ENCODE measurements around the gene PLA2G4B. TPM values are rescaled to one million over a fixed set of nuclear protein-coding genes. Genes with fewer than 3 reads are reported as not detected.

PLA2G4B gene
- total RNA-seq, 1 donor from 2014 or later, result 6.9 TPM

GRCh38 chr15:41866263-41866703, 27.6 kb downstream of the PLA2G4B start:
- Mint-ChIP-seq H3K27me3 (ENCODE audit: unreplicated experiment) (no peaks in the 10 kb centered on the region), H3K27ac (ENCODE audit: unreplicated experiment) (no peak overlapping the region), H3K36me3 (ENCODE audit: unreplicated experiment) (no peaks in the 10 kb centered on the region), H3K4me3 (ENCODE audit: unreplicated experiment) (no peak overlapping the region), H3K4me1 (ENCODE audit: unreplicated experiment) (no peaks in the 10 kb centered on the region), H3K9me3 (ENCODE audit: unreplicated experiment) (no peaks in the 10 kb centered on the region)
- TF ChIP-seq CTCF (IDR thresholded peaks at IDR 0.05), result no peak
- no peak for DNase-seq (ENCODE audit: extremely low spot score, unreplicated experiment)

DNA sequence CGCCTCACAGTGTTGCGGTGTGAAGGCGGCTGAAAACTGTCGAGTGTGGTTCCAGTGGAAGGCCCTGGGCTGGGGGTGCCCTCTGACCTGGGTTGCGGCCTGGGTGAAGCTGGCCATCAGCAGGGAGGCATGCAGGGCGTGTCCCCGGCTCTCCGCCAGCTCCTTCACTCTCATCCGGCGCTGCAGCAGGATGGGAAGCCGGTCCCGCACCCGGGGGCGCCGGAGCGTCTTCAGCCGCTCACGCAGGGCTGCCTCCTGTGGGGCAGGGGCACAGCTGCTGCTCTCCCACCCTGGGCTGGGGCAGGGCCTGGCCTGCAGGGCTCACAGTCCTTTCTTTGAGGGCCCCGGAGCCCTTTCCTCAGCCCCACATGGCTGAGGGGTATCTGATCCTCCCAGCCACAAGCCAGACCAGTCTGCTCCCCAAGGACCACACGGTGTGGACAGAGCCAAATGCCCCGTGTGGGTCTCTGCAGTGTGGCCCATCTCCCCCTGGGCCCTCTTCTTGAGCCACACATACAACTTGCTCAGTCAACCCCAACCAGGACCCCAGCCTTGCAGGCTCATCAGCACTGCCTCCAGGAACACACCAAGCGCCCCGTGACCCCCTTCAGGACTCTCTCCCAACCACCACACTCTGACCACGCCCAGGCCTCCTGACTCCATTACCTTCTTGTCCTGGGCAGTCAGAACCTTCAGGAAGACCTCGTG, 28.4 kb downstream of the PLA2G4B start:
- H3K36me3 Mint-ChIP-seq (ENCODE audit: unreplicated experiment), result no peaks in the 10 kb centered on the region
- no peaks in the 10 kb centered on the region for H3K9me3 Mint-ChIP-seq (ENCODE audit: unreplicated experiment)
- H3K27me3 Mint-ChIP-seq (ENCODE audit: unreplicated experiment), result no peaks in the 10 kb centered on the region
- no peak for TF ChIP-seq CTCF (IDR thresholded peaks at IDR 0.05)
- no peaks in the 10 kb centered on the region for H3K4me1 Mint-ChIP-seq (ENCODE audit: unreplicated experiment)
- H3K27ac Mint-ChIP-seq (ENCODE audit: unreplicated experiment), result no peak overlapping the region
- DNase-seq (ENCODE audit: extremely low spot score, unreplicated experiment), result no peak
- no peak overlapping the region for H3K4me3 Mint-ChIP-seq (ENCODE audit: unreplicated experiment)

DNA sequence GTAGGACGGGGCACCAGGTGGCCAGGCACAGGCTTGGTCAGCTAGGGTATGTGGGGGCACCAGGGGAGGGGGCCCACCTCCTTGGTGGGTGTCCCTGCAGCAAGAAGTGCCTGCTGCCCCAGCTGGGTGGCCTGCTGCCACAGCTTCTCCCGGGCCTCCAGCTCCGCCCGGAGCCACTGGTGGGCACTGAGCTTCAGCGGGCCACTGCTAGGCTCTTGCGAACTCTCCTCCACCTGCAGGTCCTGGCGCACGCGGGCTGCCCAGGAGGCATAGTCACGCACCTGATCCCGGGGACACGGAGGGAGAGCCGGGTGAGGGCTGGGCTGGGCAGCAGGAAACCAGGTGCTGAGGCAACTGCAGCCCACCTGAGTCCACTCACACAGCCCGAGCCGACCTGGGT, 29.7 kb downstream of the PLA2G4B start:
- no peaks in the 10 kb centered on the region for H3K36me3 Mint-ChIP-seq (ENCODE audit: unreplicated experiment)
- H3K27me3 Mint-ChIP-seq (ENCODE audit: unreplicated experiment), result no peaks in the 10 kb centered on the region
- DNase-seq (ENCODE audit: extremely low spot score, unreplicated experiment), result no peak
- TF ChIP-seq CTCF (IDR thresholded peaks at IDR 0.05), result no peak
- no peaks in the 10 kb centered on the region for H3K9me3 Mint-ChIP-seq (ENCODE audit: unreplicated experiment)
- H3K4me3 Mint-ChIP-seq (ENCODE audit: unreplicated experiment), result no peak overlapping the region
- no peak overlapping the region for H3K27ac Mint-ChIP-seq (ENCODE audit: unreplicated experiment)
- no peaks in the 10 kb centered on the region for H3K4me1 Mint-ChIP-seq (ENCODE audit: unreplicated experiment)

DNA sequence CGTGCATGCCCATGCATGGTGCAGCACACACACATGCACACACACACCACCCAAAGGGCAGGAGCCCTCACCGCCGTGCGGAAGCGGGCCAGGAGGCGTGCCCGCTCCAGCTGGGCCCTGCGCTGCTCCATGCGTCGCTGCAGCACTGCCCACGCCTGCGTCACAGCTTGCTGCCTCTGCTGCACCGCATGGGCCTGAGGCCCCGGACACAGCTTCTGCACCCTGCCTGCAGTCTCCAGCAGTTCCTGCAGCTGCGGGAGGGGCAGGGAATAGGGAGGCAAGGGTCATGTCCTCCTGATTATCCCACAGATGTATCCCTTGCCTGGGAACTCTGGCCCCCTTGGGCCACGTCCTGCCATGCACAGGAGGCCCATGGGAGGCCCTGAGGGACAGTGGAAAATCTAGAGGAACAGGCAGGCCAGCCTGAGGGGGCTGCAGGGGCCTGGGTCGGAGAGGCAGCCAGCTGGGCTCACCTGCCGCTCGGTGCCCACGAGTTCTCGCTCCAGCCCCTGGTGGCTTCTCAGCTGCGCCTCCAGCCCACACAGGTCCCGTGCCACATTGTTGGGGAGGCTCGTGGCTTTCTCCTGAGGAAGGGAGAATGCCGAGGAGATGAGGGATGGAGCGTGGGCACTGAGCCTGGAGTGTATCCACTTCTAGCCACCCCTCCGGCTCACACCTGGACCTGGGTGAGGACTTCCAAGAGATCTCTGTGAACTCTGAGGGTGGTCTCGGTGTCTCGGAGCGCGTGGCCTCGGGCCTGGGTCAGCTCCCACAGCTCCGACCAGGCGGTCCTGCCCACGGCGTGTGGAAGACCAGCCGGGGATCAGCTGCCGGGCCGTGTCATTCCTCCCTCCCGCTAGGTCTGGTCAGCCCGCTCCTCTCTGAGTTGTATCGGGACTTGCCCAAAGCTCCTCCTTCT, 31.4 kb downstream of the PLA2G4B start:
- Mint-ChIP-seq H3K27me3 (ENCODE audit: unreplicated experiment) (no peaks in the 10 kb centered on the region), H3K9me3 (ENCODE audit: unreplicated experiment) (no peaks in the 10 kb centered on the region), H3K4me3 (ENCODE audit: unreplicated experiment) (no peak overlapping the region), H3K36me3 (ENCODE audit: unreplicated experiment) (peaks cover 2% of the 10 kb centered on the region), H3K4me1 (ENCODE audit: unreplicated experiment) (no peaks in the 10 kb centered on the region), H3K27ac (ENCODE audit: unreplicated experiment) (no peak overlapping the region)
- TF ChIP-seq CTCF (IDR thresholded peaks at IDR 0.05), result no peak
- no peak for DNase-seq (ENCODE audit: extremely low spot score, unreplicated experiment)

GRCh38 chr15:41870689-41871081, 32.0 kb downstream of the PLA2G4B start:
- TF ChIP-seq CTCF (IDR thresholded peaks at IDR 0.05), result no peak
- Mint-ChIP-seq H3K36me3 (ENCODE audit: unreplicated experiment) (peaks cover 2% of the 10 kb centered on the region), H3K9me3 (ENCODE audit: unreplicated experiment) (no peaks in the 10 kb centered on the region), H3K27me3 (ENCODE audit: unreplicated experiment) (no peaks in the 10 kb centered on the region), H3K27ac (ENCODE audit: unreplicated experiment) (no peak overlapping the region), H3K4me3 (ENCODE audit: unreplicated experiment) (no peak overlapping the region), H3K4me1 (ENCODE audit: unreplicated experiment) (no peaks in the 10 kb centered on the region)
- no peak for DNase-seq (ENCODE audit: extremely low spot score, unreplicated experiment)
